ENCODE data around the gene KCNJ5. TPM values are rescaled to one million over a fixed set of nuclear protein-coding genes. Genes with fewer than 3 reads are reported as not detected.

The KCNJ5 gene
- total RNA-seq, 2 donors from 2014 or later: 8.2 to 23.3 TPM

DNA sequence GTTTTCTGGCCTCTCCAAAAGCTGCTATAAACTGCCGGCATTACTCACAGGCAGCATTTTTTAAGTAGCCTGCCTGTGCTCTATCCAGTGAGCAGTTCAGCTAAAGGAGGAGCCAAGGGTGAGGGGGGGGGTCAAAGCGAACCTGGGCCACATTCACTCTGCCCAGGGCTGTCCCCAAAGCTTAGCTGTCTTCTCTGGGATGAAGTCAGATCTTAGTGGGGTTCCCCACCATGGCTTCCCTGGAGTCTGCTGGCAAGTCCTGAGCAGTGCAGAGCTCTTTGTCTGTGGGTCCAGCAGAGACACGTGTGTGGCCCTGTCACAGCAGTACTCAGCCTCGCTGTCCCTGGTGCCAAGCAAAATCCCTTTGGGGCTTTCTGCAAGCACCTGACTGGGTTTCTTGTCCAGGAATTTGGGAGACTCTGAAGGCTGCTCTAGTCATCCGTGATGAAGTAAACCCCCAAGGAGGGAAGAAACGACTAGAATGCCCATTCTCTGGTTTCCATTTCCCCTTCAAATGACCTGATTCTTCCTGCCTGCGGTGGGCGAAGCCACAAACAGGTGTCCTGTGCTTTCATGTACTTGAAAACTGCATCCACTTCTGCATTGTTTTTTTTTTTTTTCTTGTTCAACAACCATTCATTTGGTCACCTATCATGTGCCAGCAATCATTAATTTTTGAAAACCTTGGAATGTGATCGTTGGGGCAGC, 2.6 kb downstream of the KCNJ5 start:
- Histone ChIP-seq H3K36me3 (no peaks in the 10 kb centered on the region), H3K4me1 (peaks cover 0 to 73% of the 10 kb centered on the region in 2 donors), H3K9me3 (no peaks in the 10 kb centered on the region), H3K27ac (peak overlapping the region; percentile 74 to 89), H3K27me3 (no peaks in the 10 kb centered on the region), H3K4me3 (no peak overlapping the region)
- no peak for DNase-seq (ENCODE audit: low spot score)
- TF ChIP-seq CTCF (IDR thresholded peaks at IDR 0.05): no peak

DNA sequence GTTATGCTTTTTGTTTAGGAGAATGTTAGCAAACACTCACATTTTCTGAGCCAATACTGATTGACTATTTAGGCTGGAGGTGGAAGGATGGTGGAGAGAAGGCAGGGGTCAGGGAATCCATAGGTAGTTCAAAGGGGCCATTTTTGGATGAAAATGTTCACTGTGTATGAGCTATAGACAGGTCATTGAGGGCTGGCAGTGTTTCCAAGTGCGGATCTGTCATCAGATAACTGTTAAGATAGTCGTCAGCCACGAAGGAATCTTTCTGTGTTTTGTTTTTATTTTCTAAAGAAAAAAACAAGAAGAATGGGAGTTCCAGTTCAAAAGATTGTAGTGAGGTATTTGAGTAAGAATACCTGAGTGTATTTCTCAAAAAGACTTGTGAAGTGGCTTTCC, 3.1 kb downstream of the KCNJ5 start:
- no peak for DNase-seq (ENCODE audit: low spot score)
- Histone ChIP-seq H3K27me3 (no peaks in the 10 kb centered on the region), H3K9me3 (no peaks in the 10 kb centered on the region), H3K27ac (peak overlapping the region; percentile 74 to 89), H3K4me3 (no peak overlapping the region), H3K4me1 (peaks cover 0 to 73% of the 10 kb centered on the region in 2 donors), H3K36me3 (no peaks in the 10 kb centered on the region)
- no peak for TF ChIP-seq CTCF (IDR thresholded peaks at IDR 0.05)

- peak overlapping the region; percentile 74 to 89 for H3K27ac ChIP-seq
- no peaks in the 10 kb centered on the region for H3K9me3 ChIP-seq
- no peaks in the 10 kb centered on the region for H3K27me3 ChIP-seq
- no peak for DNase-seq (ENCODE audit: low spot score)
- no peaks in the 10 kb centered on the region for H3K36me3 ChIP-seq
- peaks cover 0 to 73% of the 10 kb centered on the region in 2 donors for H3K4me1 ChIP-seq
- no peak overlapping the region for H3K4me3 ChIP-seq
- no peak for TF ChIP-seq CTCF (IDR thresholded peaks at IDR 0.05)
Observed at GRCh38 chr11:128894685-128895084, 3.5 kb downstream of the KCNJ5 start.

- no peak for TF ChIP-seq CTCF (IDR thresholded peaks at IDR 0.05)
- H3K4me1 ChIP-seq: peaks cover 0 to 67% of the 10 kb centered on the region in 2 donors
- peak overlapping the region; percentile 74 to 89 for H3K27ac ChIP-seq
- H3K4me3 ChIP-seq: no peak overlapping the region
- no peaks in the 10 kb centered on the region for H3K27me3 ChIP-seq
- no peaks in the 10 kb centered on the region for H3K9me3 ChIP-seq
- DNase-seq (ENCODE audit: low spot score): no peak
- no peaks in the 10 kb centered on the region for H3K36me3 ChIP-seq
Observed at GRCh38 chr11:128895526-128895925, 4.4 kb downstream of the KCNJ5 start.

DNA sequence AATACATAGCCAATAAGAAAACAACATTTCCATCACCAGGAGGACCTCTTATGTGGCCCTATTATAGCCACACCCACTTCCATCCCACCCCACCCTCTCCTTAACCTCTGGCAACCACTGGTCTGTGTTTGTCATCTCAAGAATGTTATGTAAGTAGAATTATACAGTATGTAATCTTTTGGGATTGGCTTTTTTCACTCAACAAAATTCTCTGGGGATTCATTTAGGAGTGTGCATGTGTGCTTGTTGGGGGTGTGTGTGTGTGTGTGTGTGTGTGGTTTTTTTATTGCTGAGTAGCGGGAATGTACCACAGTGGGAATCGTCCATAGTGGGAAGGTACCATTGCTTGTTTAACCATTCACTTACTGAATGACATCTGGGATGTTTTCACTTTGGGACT, 5.2 kb downstream of the KCNJ5 start:
- Histone ChIP-seq H3K27ac (peak overlapping the region in 1 of 2 donors; percentile 89), H3K9me3 (no peaks in the 10 kb centered on the region), H3K4me3 (no peak overlapping the region), H3K27me3 (no peaks in the 10 kb centered on the region), H3K4me1 (peaks cover 0 to 61% of the 10 kb centered on the region in 2 donors), H3K36me3 (no peaks in the 10 kb centered on the region)
- DNase-seq (ENCODE audit: low spot score): no peak
- TF ChIP-seq CTCF (IDR thresholded peaks at IDR 0.05): no peak

- Histone ChIP-seq H3K27me3 (no peaks in the 10 kb centered on the region), H3K9me3 (no peaks in the 10 kb centered on the region), H3K27ac (peak overlapping the region in 1 of 2 donors; percentile 64), H3K4me1 (peaks cover 0 to 46% of the 10 kb centered on the region in 2 donors), H3K4me3 (no peak overlapping the region), H3K36me3 (no peaks in the 10 kb centered on the region)
- no peak for TF ChIP-seq CTCF (IDR thresholded peaks at IDR 0.05)
- DNase-seq (ENCODE audit: low spot score): no peak
Observed at GRCh38 chr11:128897826-128898225, 6.7 kb downstream of the KCNJ5 start.

All from right atrium auricular region (tissue), 2 donors.